Esophagus muscularis mucosa (tissue), 4 donors: ENCODE data around the gene FEZ2.

Experiments
- CTCF ChIP-seq, 3 experiments: fragments of 200-600 bp in 2 of 3; fragments of 450-650 bp in 1 of 3; sonication (generic) in 2 of 3; IDR thresholded peaks; one replicate each; pipeline ENCODE4 v1.5.1; 2017 to 2019; ENCODE audit warnings: antibody characterized with exemption in 3 of 3, mild to moderate bottlenecking in 2 of 3, moderate library complexity in 1 of 3
- EP300 ChIP-seq: sonication (generic); formaldehyde crosslinking; IDR thresholded peaks from one replicate; pipeline ENCODE4 v1.6.1; 2017; ENCODE audit warnings: antibody characterized with exemption
- POLR2A ChIP-seq: fragments of 450-650 bp; IDR thresholded peaks from one replicate; pipeline ENCODE4 v1.6.1; 2017; ENCODE audit warnings: antibody characterized with exemption, moderate library complexity, mild to moderate bottlenecking, low read depth
- POLR2AphosphoS5 ChIP-seq, 2 donors: sonication (generic); formaldehyde crosslinking; IDR thresholded peaks; one replicate each; pipeline ENCODE4 v1.6.1; 2017; ENCODE audit warnings: antibody characterized with exemption in 2 of 2

GRCh38 chr2:36541891-36542595, 55.9 kb downstream of the FEZ2 start:
- TF ChIP-seq CTCF (IDR thresholded peaks at IDR 0.05) (no peak), POLR2A (no peak), POLR2AphosphoS5 (IDR thresholded peaks at IDR 0.05) (no peak), EP300 (no peak)
